ENCODE data around the gene LOXL1. TPM values are rescaled to one million over a fixed set of nuclear protein-coding genes. Genes with fewer than 3 reads are reported as not detected.

Gene LOXL1
- total and polyA plus RNA-seq, 9 of the 15 experiments (the other 6 are each of a cell fraction or from before 2014, with no cell fraction given), result 0.14 TPM; not detected in 8

DNA sequence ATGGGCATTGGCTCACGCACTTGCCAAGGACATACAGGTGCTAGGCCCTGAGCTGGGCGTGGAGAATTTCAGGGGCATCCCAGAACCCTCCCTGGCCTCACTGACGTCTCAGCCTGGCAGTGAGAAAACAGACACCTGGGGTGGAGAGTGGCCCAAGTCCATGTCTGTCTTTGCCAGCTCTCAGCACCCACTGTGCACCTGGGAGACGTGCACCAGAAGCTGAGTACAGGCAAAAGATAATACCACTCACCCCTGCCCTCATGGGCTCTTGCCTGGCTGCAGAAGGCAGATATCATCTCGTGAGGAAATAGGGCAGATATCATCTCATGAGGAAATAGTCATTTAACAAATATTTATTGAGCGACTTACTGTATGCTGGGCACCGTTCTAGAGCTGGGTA lies 8.0 kb downstream of the LOXL1 start:
- Histone ChIP-seq H3K36me3 (ENCODE audit: control insufficient read depth, insufficient read depth, low read length) (no peaks in the 10 kb centered on the region), H3K9me1 (ENCODE audit: control insufficient read depth, insufficient read depth, low read length) (no peaks in the 10 kb centered on the region), H2AFZ (ENCODE audit: low read depth, low read length) (no peak overlapping the region), H3K4me2 (ENCODE audit: insufficient read depth, low read length) (no peak overlapping the region), H4K20me1 (replicated peaks; ENCODE audit: control insufficient read depth, insufficient read depth, low read length) (0 out of 2 replicates have a peak, but pooled peaks cover 6% of the 10 kb centered on the region), H3K27me3 (ENCODE audit: control insufficient read depth in 2 of 2, insufficient read depth in 2 of 2, low read length in 2 of 2) (peaks cover 14 to 60% of the 10 kb centered on the region in 2 experiments; a peak in 4 of 5 replicates), H3K4me1 (replicated peaks in 1 of 2; ENCODE audit: control insufficient read depth in 2 of 2, insufficient read depth in 2 of 2, low read length in 2 of 2) (peaks cover 0 to 4% of the 10 kb centered on the region in 2 experiments; a peak in 1 of 5 replicates), H3K9me3 (replicated peaks; ENCODE audit: control insufficient read depth, insufficient read depth, low read depth, low read length) (no peaks in the 10 kb centered on the region), H3K9ac (ENCODE audit: insufficient read depth in 1 of 2, low read depth in 2 of 2, low read length in 2 of 2) (no peak overlapping the region), H3K4me3 (no peak overlapping the region), H3K79me2 (ENCODE audit: control insufficient read depth, insufficient read depth, low read length) (no peaks in the 10 kb centered on the region), H3K27ac (ENCODE audit: extremely low read depth, low read depth, low read length) (no peak overlapping the region)
- no peak for ATAC-seq
- no TSS peak for BruUV-seq (replicated peaks)
- no peak for FAIRE-seq
- no peak for DNase-seq (ENCODE audit: extremely low read depth in 1 of 4, low spot score in 3 of 4)
- WGBS (ENCODE audit: insufficient coverage, low coverage, missing lambda C conversion rate), result 2% methylated on average over 7 of the region's 7 CpGs
- in situ Hi-C loops (cut with MboI) (no loop called here), intact Hi-C loops (cut with micrococcal nuclease) (no loop called here)
- ChIA-PET CTCF (ENCODE audit: low intra/inter-chr PET ratio) (no interaction called here), POLR2A (interaction anchor here (0.6 kb wide), 1 partner anchor 618 kb away, joined by 3 read pairs; no protein-coding TSS in a partner anchor)
- TF ChIP-seq KDM4B (IDR thresholded peaks at IDR 0.05; ENCODE audit: borderline replicate concordance in 2 of 2, low read depth in 1 of 2) (no peak), TEAD1 (CRISPR knock-in tag; IDR thresholded peaks at IDR 0.05) (no peak), FOS (IDR thresholded peaks at IDR 0.05; ENCODE audit: extremely low read depth, insufficient read length) (no peak), FOXM1 (IDR thresholded peaks at IDR 0.05; ENCODE audit: low read depth) (no peak), FOXM1 (CRISPR knock-in tag; IDR thresholded peaks at IDR 0.05; ENCODE audit: low read depth) (no peak), ETV6 (IDR thresholded peaks at IDR 0.05; ENCODE audit: borderline replicate concordance in 1 of 2, low read depth in 2 of 2, low read length in 1 of 2) (no peak), ETV6 (CRISPR knock-in tag; IDR thresholded peaks at IDR 0.05; ENCODE audit: borderline replicate concordance) (no peak), ZNF75A (CRISPR knock-in tag; IDR thresholded peaks at IDR 0.05) (no peak), ZFP30 (CRISPR knock-in tag; IDR thresholded peaks at IDR 0.05; ENCODE audit: borderline replicate concordance) (no peak), HDAC1 (IDR thresholded peaks at IDR 0.05) (no peak)

Data from K562 (cell line).